OCI-LY3 (cell line): ENCODE measurements around the gene MAGI1.
A peak's percentile ranks its signal among the peaks of the same experiment; 100 is the strongest.

Experiments used
- H2AFZ ChIP-seq: fragments of 200-600, 300-600 bp; shearing (Covaris generic); 2 replicates; pipeline ENCODE4 v1.6.0; 2014; ENCODE audit warnings: antibody characterized with exemption, low read depth, low read length
- H3K27ac ChIP-seq: fragments of 200-600, 300-600 bp; sonication (generic); 2 replicates; pipeline ENCODE4 v1.5.1; 2014; ENCODE audit warnings: mild to moderate bottlenecking, low read length, moderate library complexity, mixed read lengths
- H3K27me3 ChIP-seq: fragments of 200-600, 300-600 bp; sonication (generic); 2 replicates; pipeline ENCODE4 v1.6.1; 2014; ENCODE audit warnings: low read depth, low read length, mixed read lengths
- H3K36me3 ChIP-seq: fragments of 200-600, 300-600 bp; sonication (generic); replicated peaks from 2 replicates; pipeline ENCODE3; 2014; ENCODE audit warnings: low read depth, low read length, mixed read lengths
- H3K4me1 ChIP-seq: fragments of 300-600, 200-600 bp; sonication (generic); 2 replicates; pipeline ENCODE4 v1.6.1; 2014; ENCODE audit warnings: low read length, mixed read lengths
- H3K4me2 ChIP-seq: fragments of 200-600, 300-600 bp; sonication (generic); 2 replicates; pipeline ENCODE4 v1.6.1; 2014; ENCODE audit warnings: low read length, mixed read lengths
- H3K4me3 ChIP-seq: fragments of 300-600, 200-600 bp; sonication (generic); 2 replicates; pipeline ENCODE4 v1.5.1; 2014; ENCODE audit warnings: antibody characterized with exemption, mild to moderate bottlenecking, low read length, moderate library complexity
- H3K79me2 ChIP-seq: fragments of 300-600, 200-600 bp; shearing (Covaris generic); 2 replicates; pipeline ENCODE4 v1.6.1; 2014; ENCODE audit warnings: mild to moderate bottlenecking, low read length, mixed read lengths
- H3K9ac ChIP-seq: fragments of 300-600, 200-600 bp; shearing (Covaris generic); 2 replicates; pipeline ENCODE4 v1.6.0; 2014; ENCODE audit warnings: mild to moderate bottlenecking, low read length, moderate library complexity
- H3K9me3 ChIP-seq: fragments of 200-600, 300-600 bp; shearing (Covaris generic); 2 replicates; pipeline ENCODE4 v1.6.1; 2014; ENCODE audit warnings: low read length, mixed read lengths; ENCODE audit not compliant: insufficient read depth
- H4K20me1 ChIP-seq: fragments of 200-600, 300-600 bp; sonication (generic); 2 replicates; pipeline ENCODE4 v1.6.1; 2016; ENCODE audit warnings: low read length, mixed read lengths; ENCODE audit not compliant: insufficient read depth
- CTCF ChIP-seq: fragments of 200-600, 300-600 bp; sonication (generic); IDR thresholded peaks from 2 replicates; pipeline ENCODE4 v1.5.1; 2014; ENCODE audit warnings: antibody characterized with exemption, low read length, low read depth
- EZH2phosphoT487 ChIP-seq: fragments of 200-600 bp; shearing (Covaris generic); IDR thresholded peaks from 2 replicates; pipeline ENCODE4 v1.6.1; 2018; ENCODE audit warnings: antibody characterized with exemption, mixed run types, low read depth

The MAGI1 gene

DNA sequence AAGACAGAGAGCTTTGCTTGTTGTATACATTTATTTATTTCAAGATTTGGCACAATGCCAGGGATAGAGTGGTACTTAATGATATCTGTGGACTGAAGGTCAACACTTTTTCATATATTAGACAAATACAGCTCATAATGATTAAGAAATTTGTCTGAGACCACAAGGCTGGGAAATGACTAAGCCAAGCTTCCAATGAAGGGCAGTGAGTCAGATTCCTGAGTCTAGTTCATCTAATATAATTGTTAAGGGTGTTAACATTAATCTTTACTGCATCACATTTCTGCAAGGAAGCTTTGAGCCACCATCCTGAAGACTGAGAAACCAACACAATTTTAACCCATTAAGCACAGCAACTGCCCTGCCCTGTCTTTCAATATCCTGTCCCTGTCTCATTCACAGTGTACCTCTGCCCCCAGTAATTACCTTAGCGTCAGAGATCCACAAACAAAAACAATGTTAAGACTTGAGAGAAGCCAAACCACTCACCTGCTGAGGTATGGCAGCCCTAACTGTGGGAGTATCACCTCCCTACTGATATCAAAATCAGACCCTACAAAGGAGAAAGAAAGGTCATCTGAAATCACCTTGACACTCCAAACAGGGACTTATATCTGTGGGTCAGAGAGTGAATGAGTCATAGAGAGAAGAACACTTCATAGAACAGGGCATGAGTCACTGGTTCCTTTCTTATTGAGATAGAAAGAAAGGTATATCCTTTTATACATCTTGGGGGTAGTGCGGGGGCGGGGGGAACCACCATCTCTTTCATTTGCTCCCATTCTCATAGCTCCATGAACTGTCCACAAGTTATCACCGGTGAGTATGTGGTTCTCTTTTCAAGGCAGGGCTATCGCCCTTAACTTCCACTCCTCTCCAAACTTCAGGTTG, 74.7 kb downstream of the MAGI1 start:
- no peaks in the 10 kb centered on the region; the same call in 1 of the 2 replicates for H4K20me1 ChIP-seq
- H3K9me3 ChIP-seq: no peaks in the 10 kb centered on the region
- no peak overlapping the region for H3K9ac ChIP-seq
- H3K79me2 ChIP-seq: no peaks in the 10 kb centered on the region
- H3K4me3 ChIP-seq: peak overlapping the region; percentile 28; the same call in 1 of the 2 replicates
- H3K27me3 ChIP-seq: peaks cover 12% of the 10 kb centered on the region; the same call in 1 of the 2 replicates
- H3K4me1 ChIP-seq: peaks cover 14% of the 10 kb centered on the region
- no peak overlapping the region for H3K27ac ChIP-seq
- peak overlapping the region; percentile 62 for H3K4me2 ChIP-seq
- no peak overlapping the region for H2AFZ ChIP-seq
- TF ChIP-seq EZH2phosphoT487: no peak
- no peak for TF ChIP-seq CTCF
- H3K36me3 ChIP-seq: no peaks in the 10 kb centered on the region

- TF ChIP-seq CTCF (no peak), EZH2phosphoT487 (no peak)
- H3K4me1 ChIP-seq: peaks cover 14% of the 10 kb centered on the region
- H3K4me2 ChIP-seq: no peak overlapping the region
- H2AFZ ChIP-seq: no peak overlapping the region
- no peaks in the 10 kb centered on the region; the same call in 1 of the 2 replicates for H4K20me1 ChIP-seq
- no peaks in the 10 kb centered on the region for H3K9me3 ChIP-seq
- H3K36me3 ChIP-seq: no peaks in the 10 kb centered on the region
- H3K79me2 ChIP-seq: no peaks in the 10 kb centered on the region
- no peak overlapping the region for H3K9ac ChIP-seq
- no peak overlapping the region for H3K27ac ChIP-seq
- H3K27me3 ChIP-seq: 0 out of 2 replicates have a peak, but pooled peaks cover 4% of the 10 kb centered on the region
- H3K4me3 ChIP-seq: no peak overlapping the region
These were observed 77.0 kb downstream of the MAGI1 start for GRCh38 chr3:65961733-65962132.

DNA sequence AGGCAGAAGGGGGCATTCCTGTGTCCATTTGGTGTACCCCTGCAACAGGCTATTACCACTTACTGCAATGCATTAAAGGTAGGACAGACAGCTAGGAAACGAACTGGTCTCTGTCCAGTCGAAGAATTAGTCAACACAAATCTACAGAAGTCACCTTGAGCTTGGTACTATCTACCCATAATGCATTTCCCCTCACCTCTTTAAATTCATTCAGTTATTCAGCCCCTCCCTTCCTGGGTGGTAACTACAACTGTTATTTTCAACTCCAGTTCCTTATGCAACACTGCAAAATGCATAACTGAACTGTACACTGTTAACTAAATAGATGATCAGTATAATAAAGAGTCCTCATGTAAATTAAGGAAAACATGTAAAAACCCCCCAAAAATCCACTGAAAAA, 77.6 kb downstream of the MAGI1 start:
- H3K9ac ChIP-seq: no peak overlapping the region
- no peak overlapping the region for H3K4me2 ChIP-seq
- H3K79me2 ChIP-seq: no peaks in the 10 kb centered on the region
- no peaks in the 10 kb centered on the region for H3K9me3 ChIP-seq
- no peak overlapping the region for H3K4me3 ChIP-seq
- no peaks in the 10 kb centered on the region for H3K36me3 ChIP-seq
- 0 out of 2 replicates have a peak, but pooled peaks cover 4% of the 10 kb centered on the region for H3K27me3 ChIP-seq
- TF ChIP-seq EZH2phosphoT487 (no peak), CTCF (no peak)
- H4K20me1 ChIP-seq: no peaks in the 10 kb centered on the region; the same call in 1 of the 2 replicates
- peaks cover 14% of the 10 kb centered on the region for H3K4me1 ChIP-seq
- H3K27ac ChIP-seq: no peak overlapping the region
- H2AFZ ChIP-seq: no peak overlapping the region

DNA sequence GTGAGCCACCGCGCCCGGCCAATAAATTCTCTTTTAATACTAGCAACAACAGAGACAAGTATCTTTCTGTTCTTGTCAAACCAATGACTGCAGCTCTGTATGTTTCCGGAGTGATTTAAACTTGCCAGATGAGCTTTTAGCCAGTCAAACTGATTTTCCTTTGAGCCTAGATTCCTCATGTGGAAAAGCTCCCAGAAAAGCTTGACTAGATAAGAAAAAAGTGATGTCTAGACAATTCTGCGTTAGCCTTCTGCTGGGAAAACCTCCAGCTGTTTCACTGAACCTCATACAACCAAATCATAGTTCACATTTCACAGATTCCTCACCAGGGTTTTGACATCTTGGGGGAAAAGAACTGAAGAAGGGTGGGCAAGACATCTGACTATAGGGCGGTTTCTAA, 78.6 kb downstream of the MAGI1 start:
- Histone ChIP-seq H3K36me3 (no peaks in the 10 kb centered on the region), H3K4me2 (no peak overlapping the region), H3K9ac (no peak overlapping the region), H3K4me3 (no peak overlapping the region), H2AFZ (no peak overlapping the region), H3K4me1 (peaks cover 14% of the 10 kb centered on the region), H3K27me3 (0 out of 2 replicates have a peak, but pooled peaks cover 4% of the 10 kb centered on the region), H3K79me2 (no peaks in the 10 kb centered on the region), H3K9me3 (no peaks in the 10 kb centered on the region), H3K27ac (no peak overlapping the region), H4K20me1 (no peaks in the 10 kb centered on the region; the same call in 1 of the 2 replicates)
- no peak for TF ChIP-seq CTCF
- no peak for TF ChIP-seq EZH2phosphoT487
